Measurements from ENCODE around the gene CYBA. TPM values are rescaled to one million over a fixed set of nuclear protein-coding genes. Genes with fewer than 3 reads are reported as not detected.

CYBA gene
- total and polyA plus RNA-seq, 9 donors = 6.5 to 244 (median 56.6) TPM

- DNase-seq = no peak
- WGBS, 3 donors = 90 to 93% (median 91%) methylated on average over 20 of the region's 20 CpGs
- TF ChIP-seq POLR2A (IDR thresholded peaks at IDR 0.05) (no peak), EP300 (IDR thresholded peaks at IDR 0.05) (no peak), CTCF (IDR thresholded peaks at IDR 0.05) (no peak)
- Histone ChIP-seq H3K27me3 (no peaks in the 10 kb centered on the region), H3K4me3 (no peak overlapping the region), H3K27ac (no peak overlapping the region), H3K4me1 (ENCODE audit: insufficient read depth) (peaks cover 14% of the 10 kb centered on the region), H3K36me3 (no peaks in the 10 kb centered on the region), H3K9me3 (no peaks in the 10 kb centered on the region)
- intact Hi-C loops (cut with DNase I) = no loop called here
Measured at GRCh38 chr16:88617268-88618031, 33.4 kb downstream of the CYBA start.

DNA sequence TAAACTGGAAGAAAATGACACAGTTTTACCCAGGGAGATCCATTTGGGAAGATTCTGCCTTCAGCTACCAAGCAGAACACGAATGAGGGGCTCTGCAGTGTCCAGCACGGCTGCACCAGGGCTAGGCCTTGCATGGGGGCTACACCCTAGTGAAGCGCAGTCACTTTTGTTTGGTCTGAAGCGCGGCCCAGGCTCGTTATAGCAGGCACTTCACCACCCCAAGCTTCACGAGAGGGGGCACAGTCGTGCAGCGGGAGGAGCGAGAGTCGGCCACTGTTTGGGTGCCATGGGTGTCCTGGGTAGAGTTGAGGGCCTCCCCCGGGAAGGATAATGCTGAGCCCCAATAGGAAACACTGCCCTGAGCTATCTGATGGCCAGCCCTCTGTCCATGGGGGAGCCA, 34.1 kb downstream of the CYBA start:
- no peaks in the 10 kb centered on the region for H3K36me3 ChIP-seq
- H3K4me1 ChIP-seq (ENCODE audit: insufficient read depth) = peaks cover 14% of the 10 kb centered on the region
- no peak for DNase-seq
- TF ChIP-seq CTCF (IDR thresholded peaks at IDR 0.05) (no peak), POLR2A (IDR thresholded peaks at IDR 0.05) (no peak), EP300 (IDR thresholded peaks at IDR 0.05) (no peak)
- intact Hi-C loops (cut with DNase I) = no loop called here
- 92 to 97% (median 95%) methylated on average over 12 of the region's 12 CpGs for WGBS, 3 donors
- no peaks in the 10 kb centered on the region for H3K27me3 ChIP-seq
- no peak overlapping the region for H3K4me3 ChIP-seq
- no peak overlapping the region for H3K27ac ChIP-seq
- no peaks in the 10 kb centered on the region for H3K9me3 ChIP-seq

DNA sequence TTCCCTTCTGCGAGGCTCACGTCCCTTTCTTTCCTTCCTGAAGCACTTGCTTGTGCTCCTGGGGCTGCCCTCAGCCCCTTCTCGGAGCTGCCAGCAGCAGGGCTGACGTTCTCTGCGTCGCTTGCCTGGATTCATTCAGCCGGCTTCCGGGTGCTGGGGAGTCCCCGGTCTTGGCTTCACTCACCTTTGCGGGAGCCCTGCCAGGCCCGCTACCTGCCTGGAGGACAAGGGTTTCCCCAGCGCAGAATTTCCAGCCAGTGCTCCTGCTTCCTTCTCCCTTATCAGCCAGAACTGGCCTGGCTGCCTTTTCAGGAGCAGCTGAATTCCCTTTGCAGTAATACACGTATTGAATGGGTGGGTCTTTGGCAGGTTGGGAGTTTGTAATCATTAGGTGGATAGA, 34.5 kb downstream of the CYBA start:
- no peak for DNase-seq
- 90 to 94% (median 94%) methylated on average over 13 of the region's 13 CpGs for WGBS, 3 donors
- Histone ChIP-seq H3K4me1 (ENCODE audit: insufficient read depth) (peaks cover 14% of the 10 kb centered on the region), H3K27ac (no peak overlapping the region), H3K9me3 (no peaks in the 10 kb centered on the region), H3K36me3 (no peaks in the 10 kb centered on the region), H3K4me3 (no peak overlapping the region), H3K27me3 (no peaks in the 10 kb centered on the region)
- TF ChIP-seq EP300 (IDR thresholded peaks at IDR 0.05) (no peak), CTCF (IDR thresholded peaks at IDR 0.05) (no peak), POLR2A (IDR thresholded peaks at IDR 0.05) (no peak)
- intact Hi-C loops (cut with DNase I) = no loop called here

DNA sequence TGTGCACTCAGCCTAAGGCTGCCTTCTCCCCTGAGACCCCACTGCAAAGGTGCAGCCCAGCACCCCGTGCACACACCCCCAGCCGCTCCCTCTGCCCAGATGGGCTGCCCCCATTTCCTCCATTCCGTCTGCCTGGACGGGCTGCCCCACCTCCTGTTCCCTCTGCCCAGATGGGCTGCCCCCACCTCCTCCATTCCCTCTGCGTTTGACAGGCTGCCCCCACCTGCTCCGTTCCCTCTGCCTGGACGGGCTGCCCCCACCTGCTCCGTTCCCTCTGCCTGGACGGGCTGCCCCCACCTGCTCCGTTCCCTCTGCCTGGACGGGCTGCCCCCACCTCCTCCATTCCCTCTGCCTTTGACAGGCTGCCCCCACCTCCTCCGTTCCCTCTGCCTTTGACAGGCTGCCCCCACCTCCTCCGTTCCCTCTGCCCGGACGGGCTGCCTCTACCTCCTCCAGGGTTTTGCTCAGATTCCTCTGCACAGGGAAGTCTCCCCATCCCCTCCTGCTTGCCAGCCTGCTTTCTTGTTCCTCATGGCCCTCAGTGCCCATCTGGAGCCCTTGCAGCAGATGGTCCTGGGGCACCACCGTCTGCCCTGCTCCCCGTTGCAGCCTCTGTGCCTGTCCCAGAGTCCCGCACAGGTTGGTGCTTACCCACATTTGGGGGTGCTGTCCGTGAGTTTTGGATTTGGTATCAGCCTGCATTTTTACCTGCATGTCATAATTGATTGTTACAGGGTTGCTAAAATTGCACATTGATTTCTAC, 35.9 kb downstream of the CYBA start:
- 31 to 50% (median 43%) methylated on average over 19 of the region's 19 CpGs for WGBS, 3 donors
- intact Hi-C loops (cut with DNase I) = no loop called here
- H3K9me3 ChIP-seq = no peaks in the 10 kb centered on the region
- H3K4me1 ChIP-seq (ENCODE audit: insufficient read depth) = peaks cover 14% of the 10 kb centered on the region
- TF ChIP-seq EP300 (IDR thresholded peaks at IDR 0.05) (no peak), POLR2A (IDR thresholded peaks at IDR 0.05) (no peak)
- H3K27me3 ChIP-seq = no peaks in the 10 kb centered on the region
- H3K27ac ChIP-seq = no peak overlapping the region
- H3K4me3 ChIP-seq = no peak overlapping the region
- no peaks in the 10 kb centered on the region for H3K36me3 ChIP-seq
- peak in 3 of 5 donors; percentile 51 to 60 (median 56) for DNase-seq

All from ovary (tissue), 9 donors.